Central memory CD4-positive, alpha-beta T cell (primary cell): ENCODE results near the gene SHLD1.
"Not testable (repeated sequence)": the region's sequence is repeated elsewhere in the genome, so short reads cannot be mapped to it uniquely, and the experiment has no call there.

Source experiments
- DNase-seq: peaks from one replicate; pipeline ENCODE4 v3.0.0; 2022

The SHLD1 gene

DNA sequence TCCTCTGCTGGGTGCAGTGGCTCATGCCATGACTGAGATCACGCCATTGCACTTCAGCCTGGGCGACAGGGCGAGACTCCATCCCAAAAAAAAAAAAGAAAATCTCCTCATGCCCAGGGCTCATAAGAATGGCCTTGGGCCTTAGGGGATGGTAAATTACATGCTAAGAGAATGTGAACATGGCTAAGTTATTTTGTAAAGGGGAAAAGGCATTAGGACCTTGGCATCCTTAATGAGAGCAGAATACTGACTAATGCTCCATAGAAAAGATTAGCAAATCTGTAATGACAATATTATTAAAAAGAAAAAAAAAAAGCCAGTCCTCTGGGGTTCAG lies 12.6 kb upstream of the SHLD1 start:
- DNase-seq = no peak

- DNase-seq = peak; percentile 8
These were observed 12.2 kb upstream of the SHLD1 start for GRCh38 chr20:5737966-5738365.

GRCh38 chr20:5740643-5741042 lies 9.6 kb upstream of the SHLD1 start:
- not testable (repeated sequence) for DNase-seq

DNA sequence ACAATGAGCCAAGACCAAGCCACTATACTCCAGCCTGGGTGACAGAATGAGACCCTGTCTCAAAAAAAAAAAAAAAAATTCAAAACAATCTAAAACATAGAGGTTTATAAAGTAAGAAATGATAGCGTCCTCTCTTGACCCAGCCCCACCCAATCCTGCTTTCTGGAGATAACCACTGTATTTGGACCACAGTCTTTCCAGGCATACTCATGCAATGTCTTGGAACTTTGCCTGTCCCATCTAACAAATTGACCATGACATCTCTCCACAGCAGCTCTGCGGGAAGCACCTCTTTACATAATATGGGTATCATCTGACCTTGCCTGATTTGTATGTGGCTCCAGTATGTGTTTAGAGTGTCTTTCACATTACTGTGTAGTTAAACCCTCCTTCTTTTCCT lies 9.1 kb upstream of the SHLD1 start:
- DNase-seq = no peak

DNA sequence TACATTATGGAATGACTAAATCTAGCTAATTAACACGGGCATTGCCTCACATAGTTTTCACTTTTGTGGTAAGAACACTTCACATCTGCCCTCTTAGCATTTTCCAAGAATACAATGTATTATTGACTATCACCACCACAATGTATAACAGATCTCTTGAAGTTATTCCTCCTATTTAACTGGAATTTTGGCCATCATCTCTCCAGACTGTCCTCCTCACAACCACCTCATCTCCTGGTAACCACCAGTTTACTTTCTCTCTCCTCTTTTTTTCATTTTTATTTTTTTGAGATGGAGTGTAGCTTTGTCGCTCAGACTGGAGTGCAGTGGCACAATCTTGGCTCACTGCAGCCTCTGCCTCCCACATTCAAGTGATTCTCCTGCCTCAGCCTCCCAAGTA lies 8.2 kb upstream of the SHLD1 start:
- DNase-seq = no peak

DNA sequence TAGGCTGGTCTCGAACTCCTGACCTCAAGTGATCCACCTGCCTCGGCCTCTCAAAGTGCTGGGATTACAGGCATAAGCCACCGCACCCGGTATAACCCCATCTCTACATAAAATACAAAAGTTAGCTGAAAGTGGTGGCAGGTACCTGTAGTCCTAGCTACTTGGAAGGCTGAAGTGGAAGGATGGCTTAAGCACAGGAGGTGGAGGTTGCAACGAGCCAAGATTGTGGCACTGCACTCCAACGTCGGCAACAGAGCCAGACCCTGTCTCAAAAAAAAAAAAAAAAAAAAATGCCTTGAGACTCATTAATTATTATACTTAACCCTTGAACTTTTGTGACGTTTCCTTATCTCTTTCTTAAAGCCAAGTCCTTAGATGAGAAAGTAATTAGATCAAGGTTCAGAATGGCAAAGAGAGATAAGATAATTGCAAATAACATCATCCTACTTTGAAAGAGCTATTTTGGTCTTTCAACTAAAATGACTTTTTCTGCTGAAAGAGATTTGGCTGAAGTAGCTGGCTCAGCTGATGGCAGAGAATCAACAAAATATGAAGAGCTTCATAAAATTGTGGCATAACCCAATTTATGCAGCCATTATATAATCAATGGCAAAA lies 4.7 kb upstream of the SHLD1 start:
- no peak for DNase-seq

- DNase-seq = no peak
These were observed 4.1 kb upstream of the SHLD1 start for GRCh38 chr20:5746064-5746463.

- no peak for DNase-seq
These were observed 2.0 kb upstream of the SHLD1 start for GRCh38 chr20:5748246-5748645.

GRCh38 chr20:5749512-5749951 lies 669 bp upstream of the SHLD1 start:
- DNase-seq = not testable (repeated sequence)

- no peak for DNase-seq
These were observed 1.7 kb downstream of the SHLD1 start for GRCh38 chr20:5751856-5752255.

DNA sequence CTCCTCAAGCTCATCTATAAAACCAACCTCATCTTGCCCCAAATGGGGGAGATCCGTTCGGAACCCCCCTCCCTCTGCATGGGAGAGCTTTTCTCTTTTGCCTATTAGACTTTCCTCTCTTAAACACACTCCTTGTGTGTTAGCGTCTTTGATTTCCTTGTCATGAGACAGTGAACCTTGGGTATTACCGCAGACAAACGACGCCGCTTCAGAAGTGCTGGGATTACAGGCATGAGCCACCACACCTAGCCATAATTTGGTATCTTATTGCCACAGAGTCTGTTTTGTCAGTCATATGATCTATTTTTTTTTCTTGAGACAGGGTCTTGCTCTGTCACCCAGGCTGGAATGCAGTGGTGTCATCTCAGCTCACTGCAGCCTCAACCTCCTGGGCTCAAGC lies 3.6 kb downstream of the SHLD1 start:
- DNase-seq = no peak

DNA sequence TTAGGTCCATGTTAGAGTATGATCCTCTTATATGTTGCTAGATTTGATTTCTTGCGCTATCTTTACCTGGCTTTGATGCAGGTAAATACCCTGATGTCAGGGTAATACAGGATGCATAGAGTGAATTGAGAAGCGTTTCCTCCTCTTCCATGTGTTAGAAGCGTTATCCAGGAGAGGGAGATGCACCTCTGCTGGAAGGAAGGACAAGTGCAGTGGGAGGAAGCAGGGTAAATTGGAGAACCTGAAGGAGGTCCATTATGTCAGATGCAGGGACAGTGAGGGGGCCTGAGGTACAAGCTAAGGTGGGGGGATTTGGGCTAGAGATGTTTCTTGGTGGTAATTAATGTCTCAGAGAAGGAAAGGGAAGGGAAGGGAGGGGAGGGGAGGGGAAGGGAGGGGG lies 7.7 kb downstream of the SHLD1 start:
- no peak for DNase-seq

- no peak for DNase-seq
These were observed 16.0 kb downstream of the SHLD1 start for GRCh38 chr20:5766085-5766764.

DNA sequence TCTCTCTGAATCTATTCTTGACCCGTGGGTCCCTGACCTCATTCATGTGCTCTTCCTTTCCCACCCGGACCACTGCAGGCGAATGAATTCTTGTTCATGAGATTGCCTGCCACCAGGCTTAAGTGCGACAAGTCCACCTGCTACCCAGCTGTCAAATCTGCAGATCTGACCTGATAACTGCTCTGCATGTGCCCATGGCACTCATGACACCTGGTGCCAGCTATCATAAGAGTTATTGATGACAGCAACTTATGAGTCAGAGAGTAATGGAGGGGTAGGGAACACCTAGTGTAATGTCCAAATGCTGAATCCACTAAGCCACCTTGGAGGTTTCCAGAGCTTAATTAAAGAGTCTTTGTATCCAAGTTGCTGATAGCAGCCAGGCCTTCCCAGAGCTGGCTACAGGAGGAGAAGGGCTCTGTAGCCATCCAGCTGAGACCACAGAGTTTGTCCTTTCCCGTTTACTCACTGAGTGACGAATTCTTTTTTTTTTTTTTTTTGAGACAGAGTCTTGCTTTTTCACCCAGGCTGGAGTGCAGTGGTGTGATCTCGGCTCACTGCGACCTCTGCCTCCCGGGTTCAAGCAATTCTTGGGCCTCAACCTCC lies 17.4 kb downstream of the SHLD1 start:
- no peak for DNase-seq

DNA sequence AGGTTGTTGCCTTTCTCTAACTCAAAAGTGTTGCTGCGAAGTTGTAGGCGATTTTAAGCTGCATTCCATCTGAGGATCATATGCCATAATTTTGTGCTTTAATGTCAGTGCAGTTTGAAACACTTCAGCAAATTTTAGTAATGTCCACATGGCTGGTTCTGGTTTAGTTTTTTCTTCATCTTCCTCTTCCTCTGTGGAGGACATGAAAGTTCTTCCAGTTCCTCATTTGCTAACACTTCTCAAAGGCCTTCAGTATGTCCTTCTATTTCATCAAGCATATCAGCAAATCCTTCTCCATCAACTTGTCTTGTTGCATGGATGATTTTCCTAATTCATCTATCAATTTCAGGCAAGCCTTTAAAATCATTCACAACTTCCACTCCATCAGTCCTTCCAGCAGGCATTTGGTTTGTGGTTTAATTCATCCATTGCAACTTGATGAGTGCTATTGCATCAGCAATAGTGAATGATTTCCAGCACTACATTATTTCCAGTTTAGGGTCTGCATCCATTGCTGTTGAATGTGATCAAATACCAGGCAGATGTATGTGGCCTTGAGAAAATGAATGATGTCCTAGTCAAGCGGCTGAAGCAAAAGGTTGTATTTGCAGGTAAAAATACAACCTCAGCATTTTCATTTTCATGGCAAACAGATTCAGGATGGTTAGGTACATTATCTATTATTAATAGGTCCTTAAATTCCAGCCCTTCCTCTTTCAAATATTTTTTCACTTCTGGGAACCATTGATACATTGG lies 20.2 kb downstream of the SHLD1 start:
- no peak for DNase-seq

DNA sequence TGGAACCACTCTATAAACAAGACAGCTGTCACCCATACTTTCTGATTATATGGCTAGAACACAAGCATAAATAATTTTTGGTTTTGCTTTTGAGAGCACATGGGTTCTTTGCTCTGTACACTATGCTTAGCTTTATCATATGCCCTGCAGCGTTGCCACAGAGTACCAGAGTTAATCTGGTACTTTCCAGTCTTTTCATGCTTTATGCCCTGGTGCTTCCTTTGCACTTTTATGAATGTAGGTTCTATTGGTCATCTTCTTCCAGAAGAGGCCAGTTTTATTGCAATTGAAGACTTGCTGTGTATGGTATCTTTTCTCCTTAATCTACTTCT lies 20.8 kb downstream of the SHLD1 start:
- no peak for DNase-seq

GRCh38 chr20:5772704-5773103 lies 22.5 kb downstream of the SHLD1 start:
- no peak for DNase-seq

GRCh38 chr20:5773589-5773988 lies 23.4 kb downstream of the SHLD1 start:
- DNase-seq = no peak

DNA sequence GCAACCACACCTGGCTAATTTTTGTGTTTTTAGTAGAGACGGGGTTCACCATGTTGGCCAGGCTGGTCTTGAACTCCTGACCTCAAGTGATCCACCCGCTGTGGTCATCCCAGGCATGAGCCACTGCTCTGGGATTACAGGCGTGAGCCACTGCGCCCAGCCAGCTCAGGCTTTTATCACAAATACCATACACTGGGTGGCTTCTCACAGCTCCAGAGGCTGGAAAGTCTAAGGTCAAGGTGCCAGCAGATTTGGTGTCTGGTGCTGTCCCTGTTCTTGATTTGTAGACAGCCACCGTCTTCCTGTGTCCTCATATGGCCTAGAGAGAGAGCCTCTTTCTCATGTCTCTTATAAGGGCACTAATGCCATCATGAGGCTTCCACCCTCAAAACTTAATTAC lies 25.9 kb downstream of the SHLD1 start:
- DNase-seq = no peak

DNA sequence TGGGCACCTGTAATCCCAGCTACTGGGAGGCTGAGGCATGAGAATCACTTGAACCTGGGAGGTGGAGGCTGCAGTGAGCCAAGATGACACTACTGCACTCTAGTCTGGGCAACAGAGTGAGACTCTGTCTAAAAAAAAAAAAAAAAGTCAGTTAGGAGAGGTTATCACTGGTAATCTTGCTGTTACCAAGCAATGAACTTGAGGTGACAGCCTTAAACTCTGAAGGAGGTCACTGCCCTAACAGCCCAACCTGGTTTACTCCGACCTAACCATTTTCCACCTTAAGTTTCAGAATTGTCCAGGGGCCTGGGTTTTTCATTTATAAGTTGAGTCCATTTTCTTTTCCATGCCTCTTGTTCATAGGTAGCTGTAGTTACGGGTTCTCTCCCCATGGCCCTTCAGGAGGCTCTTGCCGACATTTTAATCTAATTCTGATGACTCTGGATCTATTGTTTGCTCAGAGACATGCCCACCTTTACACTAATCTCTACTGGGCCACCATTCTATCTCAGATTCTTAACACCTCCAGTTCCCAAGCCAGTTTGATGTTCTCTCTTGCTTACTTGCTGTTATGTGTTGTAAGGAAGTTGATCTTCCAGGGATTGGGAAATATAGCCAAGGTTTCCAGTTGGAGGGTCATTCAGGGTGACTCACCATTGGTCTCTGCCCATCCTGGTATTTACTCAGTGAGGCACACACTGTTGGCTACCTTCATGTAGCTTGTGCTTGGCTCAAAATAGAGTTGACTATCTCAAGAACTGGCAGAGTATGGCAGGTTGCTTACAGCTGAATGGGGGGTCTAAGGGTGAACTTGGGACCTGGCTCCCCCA lies 29.1 kb downstream of the SHLD1 start:
- no peak for DNase-seq

DNA sequence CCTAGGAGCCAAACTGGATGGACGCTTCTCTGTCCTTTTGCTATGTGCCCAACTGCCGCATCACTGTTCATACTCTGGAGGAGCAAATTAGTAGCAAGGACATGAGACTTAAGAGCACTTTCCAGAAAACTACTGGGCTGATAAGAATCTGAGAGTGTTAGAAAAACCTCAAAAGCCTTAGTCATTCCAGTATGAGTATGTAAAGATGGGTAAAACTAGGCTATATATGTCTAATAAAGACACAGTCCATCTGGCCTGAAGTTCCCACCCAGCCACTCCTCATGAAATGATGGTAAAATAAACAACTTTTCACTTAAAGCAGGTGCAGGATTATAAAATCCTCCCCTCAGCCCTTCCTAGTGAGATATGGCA lies 30.6 kb downstream of the SHLD1 start:
- DNase-seq = no peak

GRCh38 chr20:5781367-5781766 lies 31.2 kb downstream of the SHLD1 start:
- DNase-seq = not testable (repeated sequence)
